GM23338 (cell line): ENCODE measurements around the gene COX7B2. TPM values are rescaled to one million over a fixed set of nuclear protein-coding genes. Genes with fewer than 3 reads are reported as not detected.

Experiments
- ATAC-seq: fragments of 200-7000 bp; cut with Tn5 transposase; 3 replicates; pipeline ENCODE4 v1.9.1; 2020
- DNase-seq: peaks from one replicate; pipeline ENCODE4 v3.0.0-alpha.2; 2015; ENCODE audit warnings: low spot score
- H2AFZ ChIP-seq: fragments of 200-600 bp; sonication (generic); 2 replicates; pipeline ENCODE4 v1.8.0; 2016; ENCODE audit warnings: antibody characterized with exemption, mild to moderate bottlenecking, moderate library complexity
- H3F3A ChIP-seq: fragments of 200-600 bp; sonication (generic); replicated peaks from 2 replicates; pipeline ENCODE4 v1.8.0; 2017; ENCODE audit warnings: antibody characterized with exemption, mixed run types, low read depth
- H3K27ac ChIP-seq: fragments of 200-600 bp; sonication (generic); 2 replicates; pipeline ENCODE4 v1.6.1; 2016; ENCODE audit warnings: low read depth
- H3K27me3 ChIP-seq: fragments of 200-600 bp; sonication (generic); 2 replicates; pipeline ENCODE4 v1.8.0; 2016; ENCODE audit warnings: mild to moderate bottlenecking, mixed run types, moderate library complexity; ENCODE audit not compliant: insufficient read depth
- H3K36me3 ChIP-seq: fragments of 200-600 bp; sonication (generic); 2 replicates; pipeline ENCODE4 v1.8.0; 2016; ENCODE audit warnings: mild to moderate bottlenecking; ENCODE audit not compliant: insufficient read depth
- H3K4me1 ChIP-seq: fragments of 200-600 bp; sonication (generic); 2 replicates; pipeline ENCODE4 v1.8.0; 2016; ENCODE audit warnings: mild to moderate bottlenecking, moderate library complexity; ENCODE audit not compliant: insufficient read depth
- H3K4me2 ChIP-seq: fragments of 200-600 bp; sonication (generic); 2 replicates; pipeline ENCODE4 v1.7.1; 2017; ENCODE audit warnings: mixed run types
- H3K4me3 ChIP-seq: fragments of 200-600 bp; sonication (generic); 2 replicates; pipeline ENCODE4 v1.6.1; 2016; ENCODE audit warnings: mixed run types
- H3K79me2 ChIP-seq: fragments of 200-600 bp; sonication (generic); replicated peaks from 2 replicates; pipeline ENCODE4 v1.8.0; 2017; ENCODE audit warnings: mild to moderate bottlenecking; ENCODE audit not compliant: insufficient read depth
- H3K9me2 ChIP-seq: fragments of 200-600 bp; sonication (generic); 2 replicates; pipeline ENCODE4 v1.8.0; 2017; ENCODE audit not compliant: insufficient read depth
- H4K20me1 ChIP-seq: fragments of 200-600 bp; sonication (generic); replicated peaks from 2 replicates; pipeline ENCODE4 v1.8.0; 2017; ENCODE audit warnings: mild to moderate bottlenecking; ENCODE audit not compliant: insufficient read depth
- H3K27ac Mint-ChIP-seq: 2 replicates; pipeline ENCODE4 v1.8.0; 2020; ENCODE audit warnings: inconsistent platforms, mild to moderate bottlenecking, moderate library complexity, mixed read lengths
- H3K27me3 Mint-ChIP-seq: 3 replicates; pipeline ENCODE4 v1.8.0; 2022; ENCODE audit warnings: low read depth, mild to moderate bottlenecking, moderate library complexity, mixed read lengths, inconsistent platforms; ENCODE audit not compliant: insufficient read depth, poor library complexity
- H3K36me3 Mint-ChIP-seq: 3 replicates; pipeline ENCODE4 v1.8.0; 2021; ENCODE audit warnings: low read depth, mild to moderate bottlenecking, inconsistent platforms, moderate library complexity, mixed read lengths
- H3K4me1 Mint-ChIP-seq: 3 replicates; pipeline ENCODE4 v1.8.0; 2020; ENCODE audit warnings: mild to moderate bottlenecking, inconsistent platforms, mixed read lengths
- H3K4me3 Mint-ChIP-seq: 3 replicates; pipeline ENCODE4 v1.8.0; 2021; ENCODE audit warnings: moderate library complexity, mild to moderate bottlenecking, inconsistent platforms, mixed read lengths
- H3K9me3 Mint-ChIP-seq: 3 replicates; pipeline ENCODE4 v1.8.0; 2020; ENCODE audit warnings: moderate library complexity, mild to moderate bottlenecking, inconsistent platforms, mixed read lengths
- CREB1 ChIP-seq: fragments of 250-450 bp; sonication (Bioruptor Pico); IDR thresholded peaks from 2 replicates; pipeline ENCODE4 v1.5.0; 2020; ENCODE audit warnings: low read depth, mild to moderate bottlenecking, moderate library complexity
- EZH2 ChIP-seq: fragments of 200-600 bp; sonication (generic); IDR thresholded peaks from one replicate; pipeline ENCODE4 v1.8.0; 2017; ENCODE audit warnings: antibody characterized with exemption, mild to moderate bottlenecking, low read depth; ENCODE audit not compliant: unreplicated experiment
- EZH2phosphoT487 ChIP-seq: fragments of 200-600 bp; sonication (generic); IDR thresholded peaks from one replicate; pipeline ENCODE4 v1.8.1; 2018; ENCODE audit warnings: antibody characterized with exemption; ENCODE audit not compliant: unreplicated experiment
- POLR2AphosphoS5 ChIP-seq: IDR thresholded peaks from 2 replicates; pipeline ENCODE4 v1.6.1; 2016; ENCODE audit warnings: antibody characterized with exemption, low read depth
- REST ChIP-seq: IDR thresholded peaks from one replicate; pipeline ENCODE4 v1.6.1; 2018; ENCODE audit warnings: antibody characterized with exemption; ENCODE audit not compliant: unreplicated experiment
- ZNF114 ChIP-seq: fragments of 250-450 bp; sonication (Bioruptor Pico); IDR thresholded peaks from 2 replicates; pipeline ENCODE4 v1.5.0; 2020; ENCODE audit warnings: mild to moderate bottlenecking, moderate library complexity
- ZNF331 ChIP-seq: fragments of 250-450 bp; sonication (Bioruptor Pico); IDR thresholded peaks from 2 replicates; pipeline ENCODE4 v1.5.0; 2020; ENCODE audit warnings: low read depth, mild to moderate bottlenecking, moderate library complexity
- polyA plus RNA-seq: library from polyadenylated mRNA; unstranded; fragments of >200 nt; fragmentation: Nextera tagmentation; extraction: Ambion mirVana; gene quantifications from 2 replicates; pipeline ENCODE4 v1.2.1, GENCODE V29; 2016
- total RNA-seq: library from RNA; depleted of rRNA; stranded (reverse); fragments of >200 nt; shearing (Covaris generic); gene quantifications from 2 replicates; pipeline ENCODE4 v1.2.3, GENCODE V29; 2014
- TF ChIP-seq, protein P1 (sequence below): IDR thresholded peaks from 2 replicates; pipeline ENCODE4 v1.6.1; 2016; ENCODE audit warnings: antibody characterized with exemption
- TF ChIP-seq, protein P2 (sequence below), 2 experiments: fragments of 200-600 bp in 1 of 2; sonication (generic) in 1 of 2; conservative IDR thresholded peaks; 2 replicates each; pipeline versions ENCODE4 v1.5.1 to v1.6.1; 2016 to 2017; ENCODE audit warnings: antibody characterized with exemption in 2 of 2, low read depth in 2 of 2, mild to moderate bottlenecking in 2 of 2, moderate library complexity in 1 of 2

COX7B2 gene
- total and polyA plus RNA-seq, 2 experiments from 2014 or later = not detected

GRCh38 chr4:46781434-46782092 lies 127.5 kb downstream of the COX7B2 start:
- no peak overlapping the region for H3K4me3 Mint-ChIP-seq
- no peak overlapping the region for H3K4me3 ChIP-seq
- no peaks in the 10 kb centered on the region for H3F3A ChIP-seq
- no peak for DNase-seq
- H3K9me3 Mint-ChIP-seq = peaks cover 80% of the 10 kb centered on the region
- ATAC-seq = no peak
- peaks cover 16% of the 10 kb centered on the region for H3K36me3 Mint-ChIP-seq
- H3K4me2 ChIP-seq = no peak overlapping the region
- TF ChIP-seq CREB1 (no peak), POLR2AphosphoS5 (no peak), EZH2 (no peak), ZNF331 (CRISPR knock-in tag) (no peak), EZH2phosphoT487 (no peak), REST (no peak), ZNF114 (CRISPR knock-in tag) (no peak)
- TF ChIP-seq, protein P1, sequence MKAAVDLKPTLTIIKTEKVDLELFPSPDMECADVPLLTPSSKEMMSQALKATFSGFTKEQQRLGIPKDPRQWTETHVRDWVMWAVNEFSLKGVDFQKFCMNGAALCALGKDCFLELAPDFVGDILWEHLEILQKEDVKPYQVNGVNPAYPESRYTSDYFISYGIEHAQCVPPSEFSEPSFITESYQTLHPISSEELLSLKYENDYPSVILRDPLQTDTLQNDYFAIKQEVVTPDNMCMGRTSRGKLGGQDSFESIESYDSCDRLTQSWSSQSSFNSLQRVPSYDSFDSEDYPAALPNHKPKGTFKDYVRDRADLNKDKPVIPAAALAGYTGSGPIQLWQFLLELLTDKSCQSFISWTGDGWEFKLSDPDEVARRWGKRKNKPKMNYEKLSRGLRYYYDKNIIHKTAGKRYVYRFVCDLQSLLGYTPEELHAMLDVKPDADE = no peak
- TF ChIP-seq, protein P2, sequence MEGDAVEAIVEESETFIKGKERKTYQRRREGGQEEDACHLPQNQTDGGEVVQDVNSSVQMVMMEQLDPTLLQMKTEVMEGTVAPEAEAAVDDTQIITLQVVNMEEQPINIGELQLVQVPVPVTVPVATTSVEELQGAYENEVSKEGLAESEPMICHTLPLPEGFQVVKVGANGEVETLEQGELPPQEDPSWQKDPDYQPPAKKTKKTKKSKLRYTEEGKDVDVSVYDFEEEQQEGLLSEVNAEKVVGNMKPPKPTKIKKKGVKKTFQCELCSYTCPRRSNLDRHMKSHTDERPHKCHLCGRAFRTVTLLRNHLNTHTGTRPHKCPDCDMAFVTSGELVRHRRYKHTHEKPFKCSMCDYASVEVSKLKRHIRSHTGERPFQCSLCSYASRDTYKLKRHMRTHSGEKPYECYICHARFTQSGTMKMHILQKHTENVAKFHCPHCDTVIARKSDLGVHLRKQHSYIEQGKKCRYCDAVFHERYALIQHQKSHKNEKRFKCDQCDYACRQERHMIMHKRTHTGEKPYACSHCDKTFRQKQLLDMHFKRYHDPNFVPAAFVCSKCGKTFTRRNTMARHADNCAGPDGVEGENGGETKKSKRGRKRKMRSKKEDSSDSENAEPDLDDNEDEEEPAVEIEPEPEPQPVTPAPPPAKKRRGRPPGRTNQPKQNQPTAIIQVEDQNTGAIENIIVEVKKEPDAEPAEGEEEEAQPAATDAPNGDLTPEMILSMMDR (conservative IDR thresholded peaks at IDR 0.05; ENCODE audit: low read depth in 2 of 2) = no peak
- no peaks in the 10 kb centered on the region for H3K4me1 Mint-ChIP-seq
- H4K20me1 ChIP-seq = no peaks in the 10 kb centered on the region
- no peaks in the 10 kb centered on the region for H3K36me3 ChIP-seq
- H3K27ac Mint-ChIP-seq = no peak overlapping the region
- H3K4me1 ChIP-seq = no peaks in the 10 kb centered on the region
- H3K79me2 ChIP-seq = no peaks in the 10 kb centered on the region
- H3K27me3 ChIP-seq = no peaks in the 10 kb centered on the region
- 0 out of 2 replicates have a peak, but pooled peaks cover 3% of the 10 kb centered on the region for H3K9me2 ChIP-seq
- no peak overlapping the region for H2AFZ ChIP-seq
- H3K27me3 Mint-ChIP-seq = peaks cover 3% of the 10 kb centered on the region
- no peak overlapping the region for H3K27ac ChIP-seq
